CD8-positive, alpha-beta memory T cell (primary cell): ENCODE results near the gene NECTIN1. TPM values are rescaled to one million over a fixed set of nuclear protein-coding genes. Genes with fewer than 3 reads are reported as not detected.

Experiments used
- CTCF ChIA-PET: fragments of 350-600 bp; sonication (Branson Sonifier 250); formaldehyde crosslinking; loops from one replicate; lab custom pipeline; 2021; ENCODE audit warnings: antibody characterized with exemption; lab: Charles Lee
- POLR2A ChIA-PET: fragments of 350-600 bp; sonication (Branson Sonifier 250); formaldehyde crosslinking; loops from one replicate; lab custom pipeline; 2021; ENCODE audit warnings: antibody characterized with exemption; lab: Charles Lee
- DNase-seq, 5 donors: peaks; one replicate each; pipeline versions ENCODE4 v3.0.0 to v3.0.0-alpha.2; 2020 to 2022; ENCODE audit warnings: mixed read lengths in 1 of 5
- H3K27ac ChIP-seq: one replicate; pipeline ENCODE4 v1.7.0; 2013; ENCODE audit warnings: low read depth, mild to moderate bottlenecking, low read length, moderate library complexity
- H3K27me3 ChIP-seq: 2 replicates; pipeline ENCODE4 v1.7.0; 2013; ENCODE audit warnings: low read length, mild to moderate bottlenecking; ENCODE audit not compliant: insufficient read depth, poor library complexity, severe bottlenecking
- H3K36me3 ChIP-seq: 2 replicates; pipeline ENCODE4 v1.7.0; 2013; ENCODE audit warnings: mild to moderate bottlenecking, low read length, moderate library complexity; ENCODE audit not compliant: insufficient read depth
- H3K4me1 ChIP-seq: 2 replicates; pipeline ENCODE4 v1.7.0; 2013; ENCODE audit warnings: mild to moderate bottlenecking, low read length, moderate library complexity; ENCODE audit not compliant: insufficient read depth
- H3K4me3 ChIP-seq: 2 replicates; pipeline ENCODE4 v1.7.0; 2013; ENCODE audit warnings: mild to moderate bottlenecking, low read length
- H3K9me3 ChIP-seq: 2 replicates; pipeline ENCODE4 v1.7.0; 2013; ENCODE audit warnings: mild to moderate bottlenecking, low read length
- H3K27ac Mint-ChIP-seq, 8 donors: one replicate each; pipeline ENCODE4 v1.8.0; 2020 to 2021; ENCODE audit warnings: mixed read lengths in 8 of 8, mild to moderate bottlenecking in 6 of 8, inconsistent platforms in 3 of 8, moderate library complexity in 3 of 8
- H3K27me3 Mint-ChIP-seq, 2 donors: one replicate each; pipeline ENCODE4 v1.8.0; 2020 to 2021; ENCODE audit warnings: mixed read lengths in 2 of 2, mild to moderate bottlenecking in 1 of 2, moderate library complexity in 1 of 2
- H3K36me3 Mint-ChIP-seq, 3 donors: one replicate each; pipeline ENCODE4 v1.8.0; 2020 to 2021; ENCODE audit warnings: mixed read lengths in 3 of 3, inconsistent platforms in 1 of 3, mild to moderate bottlenecking in 1 of 3
- H3K4me1 Mint-ChIP-seq, 3 donors: one replicate each; pipeline ENCODE4 v1.8.0; 2020 to 2021; ENCODE audit warnings: mixed read lengths in 3 of 3, inconsistent platforms in 1 of 3, mild to moderate bottlenecking in 1 of 3
- H3K4me3 Mint-ChIP-seq, 7 donors: one replicate each; pipeline ENCODE4 v1.8.0; 2020 to 2021; ENCODE audit warnings: mixed read lengths in 7 of 7, mild to moderate bottlenecking in 6 of 7, moderate library complexity in 4 of 7, inconsistent platforms in 2 of 7
- H3K9me3 Mint-ChIP-seq, 5 donors: one replicate each; pipeline ENCODE4 v1.8.0; 2020 to 2022; ENCODE audit warnings: mixed read lengths in 5 of 5, mild to moderate bottlenecking in 3 of 5, moderate library complexity in 2 of 5, inconsistent platforms in 1 of 5
- polyA plus RNA-seq: library from polyadenylated mRNA; unstranded; fragments of 300-500 nt; fragmentation: Illumina TruSeq; gene quantifications from one replicate; pipeline ENCODE4 v1.2.3, GENCODE V29; 2021
- total RNA-seq, 2 experiments: library from RNA; stranded (reverse); gene quantifications; one replicate each; pipeline ENCODE4 v1.2.3, GENCODE V29; 2021

Gene NECTIN1
- total and polyA plus RNA-seq, 3 experiments from 2014 or later = 0.35 to 3.8 (median 3.0) TPM

GRCh38 chr11:119618208-119618909 is 110.6 kb downstream of the NECTIN1 start:
- no peak overlapping the region for H3K4me3 ChIP-seq
- H3K27ac ChIP-seq = no peak overlapping the region
- no peaks in the 10 kb centered on the region for H3K36me3 Mint-ChIP-seq
- H3K4me3 Mint-ChIP-seq = no peak overlapping the region
- peaks cover 4 to 21% of the 10 kb centered on the region in 2 donors for H3K27me3 Mint-ChIP-seq
- POLR2A ChIA-PET = no interaction called here
- H3K36me3 ChIP-seq = no peaks in the 10 kb centered on the region
- H3K4me1 Mint-ChIP-seq = no peaks in the 10 kb centered on the region
- no peaks in the 10 kb centered on the region for H3K27me3 ChIP-seq
- H3K9me3 ChIP-seq = no peaks in the 10 kb centered on the region
- H3K4me1 ChIP-seq = no peaks in the 10 kb centered on the region
- peak overlapping the region in 1 of 8 donors; percentile 61 for H3K27ac Mint-ChIP-seq
- H3K9me3 Mint-ChIP-seq = no peaks in the 10 kb centered on the region
- no peak for DNase-seq
- CTCF ChIA-PET = interaction anchor here (0.9 kb wide), 1 partner anchor 111 kb away, joined by 3 read pairs; the partner anchor contains the start of gene NECTIN1

GRCh38 chr11:119617340-119617713 is 111.7 kb downstream of the NECTIN1 start:
- Histone ChIP-seq H3K9me3 (no peaks in the 10 kb centered on the region), H3K36me3 (no peaks in the 10 kb centered on the region), H3K27me3 (peaks cover 4% of the 10 kb centered on the region), H3K4me1 (no peaks in the 10 kb centered on the region), H3K27ac (no peak overlapping the region), H3K4me3 (no peak overlapping the region)
- ChIA-PET CTCF (interaction anchor here (0.7 kb wide), 1 partner anchor 193 kb away, joined by 5 read pairs; no protein-coding TSS in a partner anchor), POLR2A (no interaction called here)
- DNase-seq = no peak
- H3K4me1 Mint-ChIP-seq = no peaks in the 10 kb centered on the region
- no peak overlapping the region for H3K4me3 Mint-ChIP-seq
- H3K36me3 Mint-ChIP-seq = no peaks in the 10 kb centered on the region
- peaks cover 7 to 15% of the 10 kb centered on the region in 2 donors for H3K27me3 Mint-ChIP-seq
- no peaks in the 10 kb centered on the region for H3K9me3 Mint-ChIP-seq
- H3K27ac Mint-ChIP-seq = no peak overlapping the region

- no peaks in the 10 kb centered on the region for H3K9me3 ChIP-seq
- no peak overlapping the region for H3K27ac ChIP-seq
- CTCF ChIA-PET = interaction anchor here (0.7 kb wide), 1 partner anchor 192 kb away, joined by 5 read pairs; no protein-coding TSS in a partner anchor
- no peaks in the 10 kb centered on the region for H3K36me3 ChIP-seq
- POLR2A ChIA-PET = no interaction called here
- Mint-ChIP-seq H3K4me1 (no peaks in the 10 kb centered on the region), H3K27me3 (peaks cover 7 to 15% of the 10 kb centered on the region in 2 donors), H3K4me3 (no peak overlapping the region), H3K9me3 (no peaks in the 10 kb centered on the region), H3K27ac (no peak overlapping the region), H3K36me3 (no peaks in the 10 kb centered on the region)
- H3K27me3 ChIP-seq = peaks cover 4% of the 10 kb centered on the region
- DNase-seq = no peak
- H3K4me1 ChIP-seq = no peaks in the 10 kb centered on the region
- no peak overlapping the region for H3K4me3 ChIP-seq
Measured at GRCh38 chr11:119616586-119617339, 112.2 kb downstream of the NECTIN1 start.

- no peak overlapping the region for H3K27ac Mint-ChIP-seq
- no peak for DNase-seq
- Histone ChIP-seq H3K27me3 (peaks cover 4% of the 10 kb centered on the region), H3K4me3 (no peak overlapping the region), H3K9me3 (no peaks in the 10 kb centered on the region), H3K4me1 (no peaks in the 10 kb centered on the region), H3K36me3 (no peaks in the 10 kb centered on the region), H3K27ac (no peak overlapping the region)
- H3K9me3 Mint-ChIP-seq = no peaks in the 10 kb centered on the region
- peaks cover 2 to 10% of the 10 kb centered on the region in 2 donors for H3K27me3 Mint-ChIP-seq
- no peaks in the 10 kb centered on the region for H3K36me3 Mint-ChIP-seq
- no peak overlapping the region for H3K4me3 Mint-ChIP-seq
- no peaks in the 10 kb centered on the region for H3K4me1 Mint-ChIP-seq
- POLR2A ChIA-PET = no interaction called here
- CTCF ChIA-PET = interaction anchor here (1.6 kb wide), 1 partner anchor 9 kb away, joined by 3 read pairs; no protein-coding TSS in a partner anchor
Measured at GRCh38 chr11:119615882-119616196, 113.2 kb downstream of the NECTIN1 start.

- no peak for DNase-seq
- no peaks in the 10 kb centered on the region for H3K4me1 ChIP-seq
- H3K27ac ChIP-seq = no peak overlapping the region
- H3K36me3 ChIP-seq = no peaks in the 10 kb centered on the region
- H3K4me3 Mint-ChIP-seq = no peak overlapping the region
- no peaks in the 10 kb centered on the region for H3K9me3 ChIP-seq
- CTCF ChIA-PET = interaction anchor here (1.6 kb wide), 1 partner anchor 10 kb away, joined by 3 read pairs; no protein-coding TSS in a partner anchor
- peaks cover 4% of the 10 kb centered on the region for H3K27me3 ChIP-seq
- no peak overlapping the region for H3K27ac Mint-ChIP-seq
- H3K4me3 ChIP-seq = no peak overlapping the region
- no peaks in the 10 kb centered on the region for H3K36me3 Mint-ChIP-seq
- H3K27me3 Mint-ChIP-seq = peaks cover 2 to 6% of the 10 kb centered on the region in 2 donors
- no peaks in the 10 kb centered on the region for H3K4me1 Mint-ChIP-seq
- H3K9me3 Mint-ChIP-seq = no peaks in the 10 kb centered on the region
- POLR2A ChIA-PET = no interaction called here
Measured at GRCh38 chr11:119615003-119615881, 113.8 kb downstream of the NECTIN1 start.

GRCh38 chr11:119614222-119615002 is 114.6 kb downstream of the NECTIN1 start:
- ChIA-PET POLR2A (no interaction called here), CTCF (interaction anchor here (1.6 kb wide), 1 partner anchor 11 kb away, joined by 3 read pairs; no protein-coding TSS in a partner anchor)
- Histone ChIP-seq H3K9me3 (no peaks in the 10 kb centered on the region), H3K27me3 (peaks cover 4% of the 10 kb centered on the region), H3K36me3 (no peaks in the 10 kb centered on the region), H3K4me1 (no peaks in the 10 kb centered on the region), H3K27ac (no peak overlapping the region), H3K4me3 (no peak overlapping the region)
- DNase-seq = no peak
- no peaks in the 10 kb centered on the region for H3K9me3 Mint-ChIP-seq
- H3K36me3 Mint-ChIP-seq = no peaks in the 10 kb centered on the region
- no peak overlapping the region for H3K4me3 Mint-ChIP-seq
- H3K27ac Mint-ChIP-seq = no peak overlapping the region
- peaks cover 2 to 3% of the 10 kb centered on the region in 2 donors for H3K27me3 Mint-ChIP-seq
- no peaks in the 10 kb centered on the region for H3K4me1 Mint-ChIP-seq

GRCh38 chr11:119612814-119613213 is 116.2 kb downstream of the NECTIN1 start:
- H3K4me3 ChIP-seq = no peak overlapping the region
- peaks cover 4% of the 10 kb centered on the region for H3K27me3 ChIP-seq
- no peaks in the 10 kb centered on the region for H3K4me1 ChIP-seq
- no peaks in the 10 kb centered on the region for H3K36me3 Mint-ChIP-seq
- POLR2A ChIA-PET = no interaction called here
- H3K4me1 Mint-ChIP-seq = no peaks in the 10 kb centered on the region
- no peaks in the 10 kb centered on the region for H3K36me3 ChIP-seq
- H3K4me3 Mint-ChIP-seq = no peak overlapping the region
- peak overlapping the region in 1 of 8 donors; percentile 4 for H3K27ac Mint-ChIP-seq
- peaks cover 2 to 9% of the 10 kb centered on the region in 2 donors for H3K27me3 Mint-ChIP-seq
- CTCF ChIA-PET = no interaction called here
- H3K9me3 ChIP-seq = no peaks in the 10 kb centered on the region
- DNase-seq = no peak
- no peak overlapping the region for H3K27ac ChIP-seq
- H3K9me3 Mint-ChIP-seq = peaks cover 0 to 1% (median 0%) of the 10 kb centered on the region in 5 donors
